Activated naive CD4-positive, alpha-beta T cell treated with anti-CD3 and anti-CD28 coated beads, Interleukin-2, amount 50 U/mL, for 16 hours (primary cell): ENCODE results near the gene PSKH1.
A peak's percentile ranks its signal among the peaks of the same experiment; 100 is the strongest.
"Not testable (repeated sequence)": the region's sequence is repeated elsewhere in the genome, so short reads cannot be mapped to it uniquely, and the experiment has no call there.

Experiments used
- DNase-seq: peaks from one replicate; pipeline ENCODE4 v3.0.0-alpha.2; 2020

PSKH1 gene

DNA sequence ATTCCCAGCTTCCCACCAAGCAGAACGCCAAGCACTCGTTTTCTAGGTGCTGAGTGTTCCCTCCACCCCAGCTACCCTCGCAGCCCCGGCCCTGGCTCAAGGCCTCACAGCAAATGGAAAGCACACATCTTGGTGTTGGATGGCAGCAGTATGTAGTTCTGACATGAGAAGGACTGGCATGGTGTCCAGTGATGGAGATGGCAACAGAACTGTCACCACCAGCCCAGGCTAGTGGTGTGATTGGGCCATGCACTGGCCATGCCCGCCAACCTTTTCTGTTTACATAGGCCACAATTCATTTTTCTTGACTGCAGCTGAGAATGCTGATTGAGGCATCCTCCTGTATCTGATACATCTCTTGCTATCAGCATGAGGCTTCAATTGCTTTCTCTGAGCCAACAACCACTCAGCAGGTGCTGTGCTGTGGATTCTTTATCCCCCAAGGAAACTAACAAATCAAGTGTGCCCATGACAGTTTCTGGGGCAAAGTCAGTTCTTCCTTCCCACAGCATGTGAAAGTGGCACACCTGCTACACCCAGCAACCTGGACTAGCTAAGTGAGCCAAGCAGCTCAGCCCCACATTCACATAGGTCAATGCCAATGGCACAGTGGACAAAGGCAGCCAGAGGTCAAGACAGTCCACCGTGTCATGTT, 71.5 kb downstream of the PSKH1 start:
- DNase-seq, result no peak

GRCh38 chr16:67965668-67966548, 72.9 kb downstream of the PSKH1 start:
- DNase-seq, result no peak

DNA sequence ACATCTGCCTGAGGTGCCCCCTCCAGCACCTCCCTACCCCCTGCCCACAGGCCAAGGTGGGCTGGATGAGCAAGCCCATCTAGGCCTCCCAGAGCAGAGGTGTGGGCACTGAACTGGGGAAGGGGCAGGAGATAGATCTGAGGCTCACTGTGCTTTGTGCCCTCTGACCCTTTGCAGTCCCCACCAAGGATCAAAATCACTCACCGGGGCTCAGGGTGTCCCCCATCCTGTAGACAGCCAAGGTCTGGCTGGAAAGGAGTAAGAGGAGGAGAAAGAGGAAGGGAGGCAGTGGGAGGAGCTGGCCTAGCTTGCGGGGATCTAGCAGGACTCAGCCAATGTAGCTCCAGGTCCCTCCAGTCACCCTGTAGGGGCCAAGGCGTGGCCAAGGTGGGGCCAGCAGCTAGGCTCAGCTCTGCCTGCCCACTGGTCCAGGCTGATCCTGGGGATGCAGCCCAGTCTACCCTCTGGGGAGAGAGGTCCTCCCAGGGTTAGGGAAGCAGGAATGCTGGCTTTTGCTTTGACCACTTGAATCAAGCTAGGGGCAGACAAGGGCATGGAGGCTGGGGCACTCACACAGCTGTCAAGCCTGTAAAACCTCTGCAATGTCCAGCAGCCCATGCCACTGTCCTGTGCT, 73.6 kb downstream of the PSKH1 start:
- DNase-seq, result no peak

DNA sequence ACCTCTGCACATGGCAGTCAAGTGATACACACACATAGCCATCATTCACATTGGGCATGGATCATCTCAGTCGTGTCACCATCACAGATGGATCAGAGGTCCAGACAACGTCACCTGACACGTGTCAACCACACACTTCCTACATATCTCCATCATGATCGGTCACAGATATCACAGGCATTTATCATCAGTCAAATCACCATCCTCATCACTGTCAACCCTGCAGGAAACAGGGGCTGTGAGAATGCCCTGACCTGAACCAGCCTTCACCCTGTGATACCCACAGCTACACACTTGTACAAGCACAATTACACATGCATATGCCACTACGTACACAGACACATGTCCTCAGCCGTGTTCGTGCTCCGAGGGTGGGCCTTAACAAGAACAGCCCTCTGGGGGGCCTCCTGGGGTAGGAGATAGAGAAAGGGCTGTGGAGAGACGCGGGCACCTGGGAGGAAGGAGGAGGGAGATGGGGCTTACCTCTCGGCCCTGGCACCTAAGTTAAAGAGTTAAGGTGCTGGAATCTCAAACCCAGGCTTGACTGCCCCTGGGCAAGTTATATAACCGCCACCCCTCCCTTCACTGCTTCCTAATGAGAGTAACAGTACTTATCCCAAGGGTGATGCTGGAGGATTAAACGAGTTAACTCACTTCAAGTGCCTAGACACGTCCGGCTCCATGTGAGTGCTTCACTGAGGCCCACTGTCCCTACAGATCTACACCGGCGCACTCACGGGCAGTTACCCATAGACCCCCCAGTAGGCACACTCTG, 74.3 kb downstream of the PSKH1 start:
- no peak for DNase-seq

GRCh38 chr16:67967958-67968399, 74.9 kb downstream of the PSKH1 start:
- DNase-seq, result peak; percentile 44

DNA sequence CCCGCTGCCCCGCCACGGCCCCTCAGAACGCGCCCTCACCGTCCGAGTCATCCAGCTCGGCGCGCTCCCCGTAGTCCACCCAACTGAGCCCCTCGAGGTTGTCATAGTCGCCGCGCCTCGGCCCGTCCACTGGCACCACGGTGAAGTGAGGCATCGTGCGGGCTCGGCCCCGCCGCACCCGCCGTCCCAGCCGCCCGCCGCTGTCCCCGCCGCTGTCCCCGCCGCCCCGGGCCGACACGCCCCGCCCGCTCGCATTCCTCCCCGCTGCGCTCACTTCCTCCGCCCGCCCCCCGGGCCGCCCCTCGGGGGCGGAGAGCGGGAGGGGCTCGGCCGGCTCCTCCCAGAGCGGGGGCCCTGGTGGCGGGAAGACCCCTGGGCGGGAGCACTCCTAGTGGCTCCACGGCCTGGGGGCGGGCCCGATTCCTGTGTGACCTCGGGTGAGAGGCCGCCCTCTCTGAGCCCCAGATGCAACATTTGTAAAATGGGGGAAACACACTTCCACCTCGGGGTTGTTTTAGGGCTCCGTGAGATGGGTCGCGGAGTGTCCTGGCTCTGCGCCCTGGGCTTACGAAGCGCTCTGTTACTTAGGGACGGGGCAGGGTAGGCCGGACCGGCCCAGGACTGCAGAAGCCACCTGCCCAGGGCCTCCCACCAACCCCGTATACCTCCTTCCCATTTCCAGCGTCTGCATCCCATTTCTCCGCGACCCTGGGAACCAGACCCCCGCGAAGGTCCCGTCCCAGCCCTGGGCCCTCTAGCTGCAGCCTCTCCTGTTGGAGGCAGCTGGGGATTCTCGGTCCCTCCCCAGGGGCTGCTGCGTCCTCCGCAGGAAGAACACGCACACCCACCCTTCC, 75.6 kb downstream of the PSKH1 start, which contains the start of gene SLC12A4:
SLC12A4 (minus strand) TSS at position 238 of the 854 bp plus-strand sequence; CDS start at position 154, 84 bp downstream.
- DNase-seq, result peak; percentile 89

DNA sequence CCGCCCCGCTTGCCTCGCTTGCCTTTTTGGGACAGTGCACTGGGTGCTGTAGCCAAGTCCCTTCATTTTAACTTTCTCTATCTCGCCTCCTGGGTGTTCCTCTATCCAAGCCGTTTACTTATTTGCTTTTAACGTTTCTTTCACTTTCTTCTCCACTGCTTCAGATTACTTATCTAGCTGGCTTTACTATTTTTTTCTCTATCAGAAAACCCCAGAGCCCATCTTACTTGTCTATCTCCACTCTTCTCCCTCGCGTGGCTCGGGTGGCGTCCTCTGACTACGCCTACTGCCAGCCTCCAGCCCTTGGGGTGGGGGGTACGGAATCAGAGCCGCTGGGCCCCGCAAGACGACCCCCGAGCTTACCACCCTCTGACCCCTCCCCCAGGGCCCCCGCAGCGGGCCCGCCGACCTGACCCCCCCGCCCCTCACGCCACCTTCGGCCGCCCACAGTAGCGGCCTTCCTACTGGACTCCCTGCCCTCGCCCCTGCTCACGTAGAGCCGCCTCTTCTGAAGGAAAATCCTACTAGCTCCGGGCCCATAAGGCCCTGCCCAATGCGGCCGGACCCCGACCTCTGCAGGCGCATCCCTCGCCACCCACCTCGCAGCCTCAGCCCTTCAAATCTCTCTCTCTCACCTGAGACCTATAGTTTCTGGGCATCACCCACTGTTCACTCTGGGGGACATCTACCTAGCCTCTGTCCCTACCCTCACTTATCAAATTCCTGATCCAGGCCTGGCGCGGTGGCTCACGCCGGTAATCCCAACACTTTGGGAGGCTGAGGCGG, 76.4 kb downstream of the PSKH1 start:
- DNase-seq, result no peak

DNA sequence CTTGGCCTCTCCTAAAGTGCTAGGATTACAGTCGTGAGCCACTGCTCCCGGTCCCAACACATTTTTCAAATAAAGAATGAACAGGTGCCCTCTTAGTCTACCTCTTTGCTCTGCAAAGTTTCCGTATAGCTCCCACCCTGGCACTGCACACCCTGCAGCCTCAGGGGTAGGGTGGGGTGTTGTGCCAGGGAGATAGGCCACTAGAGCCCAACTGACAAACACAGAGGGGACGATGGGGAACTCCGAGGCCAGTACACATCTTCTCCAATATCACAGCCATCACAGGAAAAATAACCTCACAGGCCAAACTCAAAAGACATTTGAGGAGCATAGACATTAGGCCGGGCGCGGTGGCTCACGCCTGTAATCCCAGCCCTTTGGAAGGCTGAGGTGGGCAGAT, 78.1 kb downstream of the PSKH1 start:
- DNase-seq, result no peak

- not testable (repeated sequence) for DNase-seq
Observed at GRCh38 chr16:67972285-67972684, 79.2 kb downstream of the PSKH1 start.

DNA sequence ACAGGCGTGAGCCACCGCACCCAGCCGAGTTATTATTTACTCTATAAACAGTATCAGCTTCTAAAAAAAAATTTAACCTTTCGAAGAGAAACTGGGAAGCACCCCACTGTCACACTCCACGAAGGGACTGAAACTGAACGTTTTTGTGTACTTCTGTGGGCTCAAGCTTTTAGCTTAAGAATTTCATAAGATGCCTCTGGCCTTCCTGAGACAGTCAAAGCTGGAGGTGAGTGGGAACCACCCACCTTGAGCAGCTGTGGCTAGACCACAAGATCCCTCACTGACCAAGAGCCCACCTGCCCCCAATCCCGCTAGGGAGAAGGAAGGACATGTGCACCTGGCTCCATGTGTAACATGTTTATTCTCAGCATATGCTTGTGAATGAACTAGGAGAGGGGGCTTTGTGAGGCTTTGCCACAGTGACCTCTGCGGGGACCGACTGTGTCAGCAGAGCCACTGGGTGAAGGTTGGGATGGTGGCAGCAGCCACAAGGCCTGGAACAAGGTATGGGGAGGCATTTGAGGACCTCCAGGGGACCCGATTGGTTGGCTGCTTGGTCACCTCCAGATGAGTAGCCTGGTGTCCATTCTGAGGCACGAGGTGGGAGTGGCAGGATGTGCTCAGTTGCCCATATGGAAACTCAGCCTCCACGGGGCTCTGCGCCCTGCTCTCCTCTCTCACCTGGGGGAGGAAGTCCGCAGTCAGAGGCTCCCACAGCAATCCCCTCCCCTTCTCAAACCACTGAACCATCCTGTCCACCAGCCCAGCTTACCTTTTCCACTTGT, 82.5 kb downstream of the PSKH1 start:
- DNase-seq, result no peak

- no peak for DNase-seq
Observed at GRCh38 chr16:67976205-67976604, 83.2 kb downstream of the PSKH1 start.

GRCh38 chr16:67977005-67977404, 84.0 kb downstream of the PSKH1 start:
- no peak for DNase-seq

GRCh38 chr16:67977469-67978227, 84.6 kb downstream of the PSKH1 start:
- no peak for DNase-seq
